Activated naive CD4-positive, alpha-beta T cell treated with anti-CD3 and anti-CD28 coated beads, Interleukin-2, amount 10 ng/mL, durations not matched to agents 5 hours and 36 hours (primary cell): ENCODE measurements around the gene HEATR3. TPM values are rescaled to one million over a fixed set of nuclear protein-coding genes. Genes with fewer than 3 reads are reported as not detected.

Source experiments
- total RNA-seq, 2 experiments: library from RNA; stranded (reverse); gene quantifications; one replicate each; pipeline ENCODE4 v1.2.3, GENCODE V29; 2021

Gene HEATR3
- total RNA-seq: 10 to 100 TPM; 23.4 to 28.0 TPM

DNA sequence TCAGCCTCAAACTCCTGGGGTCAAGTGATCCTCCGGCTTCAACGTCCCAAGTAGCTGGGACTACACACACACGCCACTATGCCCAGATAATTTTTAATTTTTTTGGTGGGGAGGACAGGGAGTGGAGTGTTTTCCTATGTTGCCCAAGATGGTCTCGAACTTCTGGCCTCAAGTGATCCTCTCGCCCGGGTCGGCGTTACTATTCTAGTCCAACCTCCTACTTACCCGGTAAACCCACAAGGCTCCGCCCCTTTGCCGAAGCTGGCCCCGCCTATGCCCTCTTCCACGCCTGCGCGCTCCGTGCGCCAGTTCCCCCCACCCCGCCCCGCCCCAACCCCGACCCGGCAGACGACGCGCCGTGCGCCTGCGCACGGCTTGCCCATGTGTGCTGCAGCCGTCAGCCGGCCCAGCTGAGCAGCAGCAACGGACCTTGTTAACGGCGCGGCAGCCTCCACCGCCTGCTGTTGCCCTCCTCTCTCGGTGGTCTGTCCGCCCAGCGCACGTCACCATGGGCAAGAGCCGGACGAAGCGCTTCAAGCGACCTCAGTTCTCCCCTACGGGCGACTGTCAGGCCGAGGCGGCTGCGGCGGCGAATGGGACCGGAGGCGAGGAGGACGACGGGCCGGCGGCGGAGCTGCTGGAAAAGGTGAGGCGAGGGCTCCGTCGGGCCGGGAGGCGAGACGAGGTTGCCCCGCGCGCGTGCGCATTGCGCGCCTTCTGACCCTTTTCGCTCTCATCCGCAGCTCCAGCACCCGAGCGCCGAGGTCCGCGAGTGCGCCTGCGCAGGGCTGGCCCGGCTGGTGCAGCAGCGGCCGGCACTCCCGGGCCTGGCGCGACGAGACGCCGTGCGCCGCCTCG lies at the start of gene HEATR3:
HEATR3 (plus strand) TSS at position 347 of the 858 bp plus-strand sequence; CDS start at position 509, 162 bp downstream.

DNA sequence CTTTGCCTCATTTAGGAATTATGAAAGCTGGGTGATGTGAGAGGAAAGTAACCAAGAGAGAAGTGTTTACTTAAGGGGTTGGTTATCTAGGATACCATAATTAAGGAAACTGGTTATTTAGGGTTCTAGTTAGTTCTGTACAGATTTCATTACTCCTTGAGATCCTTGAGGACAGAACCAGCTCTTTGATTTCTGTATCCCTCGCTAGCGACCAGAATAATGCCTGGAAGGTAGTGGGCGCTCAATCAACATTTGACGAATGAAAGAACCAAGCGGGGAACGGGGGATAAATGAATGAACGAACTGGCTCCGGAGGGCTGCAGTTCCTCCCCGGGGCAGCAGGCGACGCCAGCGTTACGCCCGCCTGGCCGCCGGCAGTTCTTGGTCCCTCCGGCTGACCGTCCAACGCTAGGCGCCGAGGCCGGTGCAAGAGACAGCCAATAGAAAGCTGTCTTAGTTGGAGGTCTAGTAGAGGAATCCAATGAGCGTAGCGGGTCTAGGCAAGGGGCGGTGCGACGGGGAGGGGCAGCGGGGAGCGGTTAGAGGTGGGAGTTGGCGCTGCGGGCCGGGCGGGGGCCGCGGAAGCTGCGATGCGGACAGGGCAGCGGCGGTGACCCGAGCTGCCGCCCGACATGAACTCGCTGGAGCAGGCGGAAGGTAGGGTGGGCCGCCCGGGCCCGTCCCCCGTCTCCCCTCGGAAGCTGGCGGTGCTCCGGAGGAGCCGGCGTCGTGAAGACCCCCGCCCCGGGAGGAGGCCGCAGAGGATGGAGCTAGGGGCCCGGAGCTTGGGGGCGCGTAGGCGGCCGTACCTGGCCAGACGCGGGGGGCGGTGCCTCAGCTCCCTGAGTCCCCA lies 40.9 kb upstream of the HEATR3 start, which contains the start of gene CNEP1R1:
CNEP1R1 (plus strand) TSS at position 542 of the 853 bp plus-strand sequence; CDS start at position 633, 91 bp downstream.

DNA sequence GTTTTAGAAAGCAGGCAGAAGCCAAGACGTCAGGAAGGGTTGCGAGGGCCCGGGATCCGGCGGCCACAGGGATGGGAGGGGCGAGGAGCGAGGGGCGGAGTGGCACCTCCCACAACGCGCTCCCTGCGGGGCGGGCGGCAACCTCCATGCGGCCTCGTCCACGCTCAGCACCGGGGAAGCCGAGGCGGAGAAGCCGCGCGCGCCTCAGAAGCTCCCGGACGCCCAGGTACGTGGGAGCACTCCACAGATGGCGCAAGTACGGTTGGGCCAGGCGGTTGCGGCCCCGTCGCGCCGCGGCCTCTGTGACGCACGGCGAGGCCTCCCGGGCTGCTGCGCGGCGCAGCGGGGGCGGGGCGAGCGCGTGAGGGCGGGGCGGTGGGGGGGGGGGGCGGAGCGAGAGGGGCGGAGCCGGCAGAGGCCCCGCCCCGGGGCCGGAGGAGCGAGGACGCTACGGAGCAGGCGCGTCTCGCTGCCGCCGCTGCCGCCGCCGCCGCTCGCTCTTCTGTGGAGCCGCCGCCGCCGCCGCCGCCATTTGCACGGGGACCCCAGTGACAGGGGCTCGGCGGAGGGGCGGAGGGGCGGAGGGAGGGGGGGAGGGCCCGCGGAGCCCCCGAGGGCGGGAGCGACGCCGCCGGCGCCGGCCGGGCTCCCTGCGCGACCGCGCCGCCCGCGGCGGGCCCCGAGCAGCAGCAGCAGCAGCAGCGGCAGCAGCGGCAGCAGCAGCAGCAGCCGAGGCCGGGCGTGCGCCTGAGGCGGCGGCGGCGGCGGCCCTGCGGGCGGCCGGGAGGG lies 87.2 kb downstream of the HEATR3 start, which contains the start of gene TENT4B:
TENT4B (plus strand) TSS at position 500 of the 789 bp plus-strand sequence. CDS start 316 bp downstream, outside the sequence.

Other genes starting within 250 kb of the HEATR3 start
- not detected for gene ZNF423, start 209.9 kb upstream of the HEATR3 start, total RNA-seq
- 10 to 100 TPM; 21.4 to 22.1 TPM for gene CNEP1R1, start 40.7 kb upstream of the HEATR3 start, total RNA-seq
- gene TENT4B, start 87.3 kb downstream of the HEATR3 start, total RNA-seq: 10 to 100 TPM; 17.2 to 17.7 TPM
- 100 to 1,000 TPM; 221 to 226 TPM for gene ADCY7, start 200.6 kb downstream of the HEATR3 start, total RNA-seq